Stimulated activated CD8-positive, alpha-beta memory T cell treated with anti-CD3 and anti-CD28 coated beads, Interleukin-12 subunit alpha, Interleukin-12 subunit beta, amount 100 ng/mL, for 24 hours (primary cell): ENCODE measurements around the gene EEFSEC.

Source experiments
- DNase-seq: peaks from one replicate; pipeline ENCODE4 v3.0.0-alpha.2; 2020; ENCODE audit errors: extremely low read depth

Gene EEFSEC

DNA sequence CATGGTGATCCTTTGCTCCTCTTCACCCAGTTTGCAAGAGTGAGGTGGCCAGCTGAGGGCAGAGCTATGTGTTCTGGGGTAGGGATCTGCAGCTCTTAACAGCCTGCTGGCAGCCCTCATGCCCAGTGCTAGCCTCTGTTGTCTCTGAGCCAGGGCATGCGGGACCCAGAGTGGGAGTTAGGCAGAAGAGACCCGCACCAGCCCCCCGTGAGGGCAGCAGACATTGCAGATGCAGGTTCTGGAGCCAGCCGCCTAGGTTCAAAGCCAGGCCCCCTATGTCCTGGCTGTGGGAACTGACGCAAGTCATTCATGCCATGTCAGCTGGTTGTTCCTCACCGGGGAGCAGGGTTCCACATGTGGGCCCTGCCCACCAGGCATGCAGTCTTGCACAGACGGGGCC, 238.7 kb downstream of the EEFSEC start:
- DNase-seq = no peak

DNA sequence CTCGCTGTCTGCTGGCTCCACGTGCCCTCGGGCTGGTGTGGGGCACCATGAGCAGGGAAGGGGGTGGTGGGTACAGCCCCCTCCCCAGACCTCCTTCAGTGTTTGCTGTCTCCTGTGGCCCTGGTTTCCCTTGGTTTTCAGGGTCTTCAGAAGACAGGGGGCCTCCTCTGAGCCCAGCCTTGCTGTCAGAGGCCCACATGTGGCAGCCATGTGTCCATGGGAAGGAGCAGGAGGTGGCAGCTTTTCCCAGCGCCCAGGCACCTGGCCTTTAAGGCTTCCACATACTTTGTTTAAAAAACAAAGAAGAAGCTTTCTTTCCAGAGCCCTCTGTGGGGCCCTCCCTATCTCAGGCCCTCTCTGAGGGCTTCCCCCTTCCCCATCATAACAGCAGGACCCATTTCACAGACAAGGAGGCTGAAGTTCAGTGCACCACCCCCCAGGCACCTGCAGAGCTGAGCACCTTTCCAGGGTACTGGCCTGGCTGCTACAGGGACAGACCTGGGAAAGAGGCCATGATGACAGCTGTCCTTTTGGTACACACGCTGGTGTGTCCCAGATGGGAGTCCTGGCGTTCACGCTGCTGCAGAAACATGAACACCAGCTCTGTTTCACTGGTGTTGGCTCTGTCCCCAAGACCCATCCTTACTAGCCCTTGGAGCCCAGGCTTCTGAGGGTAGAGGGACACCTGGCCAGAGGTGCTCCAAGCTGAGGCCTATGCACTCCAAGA, 239.7 kb downstream of the EEFSEC start:
- DNase-seq = no peak

DNA sequence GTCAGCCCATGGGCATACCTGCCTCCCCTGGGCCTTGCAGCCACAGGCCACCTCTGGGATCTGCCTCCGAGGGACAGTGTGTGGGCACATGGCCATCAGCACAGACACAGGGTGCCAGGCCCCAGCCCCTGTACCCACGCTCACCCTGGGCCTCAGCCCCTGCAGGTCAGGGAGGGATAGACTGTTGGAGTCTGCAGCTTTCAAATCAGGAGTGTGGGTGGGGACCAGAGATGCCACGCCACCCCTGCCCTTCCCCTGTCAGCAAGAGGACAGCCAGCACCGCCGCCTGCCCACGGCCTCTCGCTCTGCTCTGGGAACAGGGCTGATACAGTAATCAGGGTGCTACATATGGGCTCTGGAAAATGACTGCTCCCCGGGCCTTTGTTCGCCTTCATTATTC, 240.8 kb downstream of the EEFSEC start:
- DNase-seq = no peak

GRCh38 chr3:128395046-128395445, 241.8 kb downstream of the EEFSEC start:
- no peak for DNase-seq

DNA sequence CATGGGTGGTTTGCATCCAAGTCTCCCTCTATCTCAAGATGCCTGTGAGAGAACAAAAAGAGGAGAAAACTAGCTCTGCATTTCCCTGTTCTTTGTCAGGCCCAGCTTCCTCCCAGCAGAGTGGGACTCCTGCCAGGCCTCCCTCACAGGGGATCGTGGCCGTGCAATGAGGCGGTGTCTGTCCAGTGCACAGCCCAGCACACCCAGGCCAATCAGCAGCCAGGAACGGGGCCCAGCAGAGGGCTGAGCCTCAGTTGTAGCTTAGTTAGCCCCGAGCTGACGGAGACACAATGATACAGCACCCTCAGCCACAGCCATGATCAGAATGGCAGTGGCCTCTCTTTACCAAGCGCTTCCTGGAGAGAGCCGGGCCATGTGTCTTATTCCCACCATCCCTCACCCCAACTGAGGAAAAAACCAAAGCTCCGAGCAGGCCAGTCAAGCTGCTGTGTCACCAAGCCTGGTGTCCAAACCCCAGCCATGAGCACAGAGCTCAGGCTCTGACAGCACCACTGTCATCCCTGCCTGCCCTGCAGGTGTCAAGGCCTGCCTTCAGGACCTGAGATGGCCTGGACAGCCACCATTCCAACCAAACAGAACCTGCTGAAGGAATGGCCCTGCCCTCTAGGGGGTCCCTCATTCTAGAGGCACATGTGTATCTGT, 242.3 kb downstream of the EEFSEC start:
- no peak for DNase-seq

- no peak for DNase-seq
These were observed 244.2 kb downstream of the EEFSEC start for GRCh38 chr3:128397484-128397883.

DNA sequence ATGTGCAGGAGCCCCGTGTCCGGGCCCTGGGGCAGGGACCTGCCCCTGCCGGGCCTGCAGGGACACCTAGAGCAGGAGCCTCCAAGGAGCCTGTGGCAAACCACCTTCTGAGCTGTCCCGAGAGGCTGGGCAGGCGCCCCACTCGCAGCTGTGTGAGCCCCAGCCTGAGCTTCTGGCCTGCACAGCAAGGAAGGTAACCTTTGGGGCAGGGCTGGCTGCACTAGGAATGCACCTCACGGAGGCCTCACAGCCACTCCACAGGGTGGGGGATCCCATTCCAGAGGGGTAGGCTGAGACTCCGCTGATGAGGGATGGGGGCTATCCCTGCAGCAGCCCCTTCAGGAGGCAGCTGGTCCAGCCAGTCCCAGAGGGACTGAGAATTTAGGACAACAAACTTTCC, 245.3 kb downstream of the EEFSEC start:
- DNase-seq = no peak

DNA sequence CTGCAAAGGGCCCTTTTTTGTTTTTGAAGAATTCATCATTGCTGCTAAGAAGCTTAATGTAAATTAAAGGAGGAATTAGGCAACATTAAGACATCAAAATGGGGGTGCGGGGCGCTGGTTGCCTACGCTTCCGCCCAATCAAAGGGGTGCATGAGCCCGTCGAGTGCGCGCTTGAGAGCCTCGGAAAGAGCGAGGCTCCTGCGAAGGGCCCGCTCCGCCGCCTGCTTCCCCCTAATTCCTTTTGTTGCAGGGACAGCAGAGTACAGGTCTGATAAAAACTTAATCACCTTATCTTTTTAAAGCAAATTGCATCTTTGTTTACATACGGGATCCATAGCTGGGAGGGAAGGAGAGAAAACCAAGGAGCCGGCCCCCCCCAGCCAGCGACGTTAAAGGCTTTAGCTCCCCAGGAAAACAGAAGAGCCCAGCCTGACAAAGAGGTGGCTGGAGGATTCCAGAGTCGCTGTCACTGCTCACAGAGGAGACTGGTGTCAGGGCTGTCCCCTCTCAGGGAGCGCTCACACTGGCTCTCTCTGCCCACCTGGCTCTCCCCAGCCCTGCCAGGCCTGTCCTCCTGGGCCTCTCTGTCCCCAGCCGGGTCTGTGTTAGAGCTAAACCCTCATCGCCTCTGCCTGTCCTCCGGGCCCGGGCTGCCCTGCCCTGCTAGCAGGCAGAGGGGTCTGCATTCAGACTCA, 246.1 kb downstream of the EEFSEC start:
- no peak for DNase-seq

- DNase-seq = no peak
These were observed 247.4 kb downstream of the EEFSEC start for GRCh38 chr3:128400671-128401070.

- DNase-seq = no peak
These were observed 249.0 kb downstream of the EEFSEC start for GRCh38 chr3:128402319-128402718.

DNA sequence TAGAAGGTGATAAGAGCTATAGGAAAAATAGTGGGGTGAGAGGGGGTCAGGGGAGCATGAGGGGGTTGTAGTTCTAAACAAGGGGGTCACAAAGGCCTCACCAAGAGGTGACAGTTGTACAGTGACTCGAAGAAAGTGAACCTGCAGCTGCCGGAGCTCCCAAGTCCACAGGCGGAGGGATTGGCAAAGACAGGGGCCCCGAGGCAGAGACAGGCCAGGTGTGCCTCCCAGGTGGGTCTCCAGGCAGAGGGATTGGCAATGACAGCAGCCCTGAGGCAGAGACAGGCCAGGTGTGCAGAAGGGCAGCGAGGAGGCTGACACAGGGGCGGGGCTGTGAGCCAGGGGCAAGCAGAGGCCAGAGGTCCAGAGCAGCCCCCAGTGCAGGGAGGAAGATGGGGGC, 249.7 kb downstream of the EEFSEC start:
- no peak for DNase-seq

GRCh38 chr3:128404276-128405068, 251.2 kb downstream of the EEFSEC start:
- DNase-seq = no peak

DNA sequence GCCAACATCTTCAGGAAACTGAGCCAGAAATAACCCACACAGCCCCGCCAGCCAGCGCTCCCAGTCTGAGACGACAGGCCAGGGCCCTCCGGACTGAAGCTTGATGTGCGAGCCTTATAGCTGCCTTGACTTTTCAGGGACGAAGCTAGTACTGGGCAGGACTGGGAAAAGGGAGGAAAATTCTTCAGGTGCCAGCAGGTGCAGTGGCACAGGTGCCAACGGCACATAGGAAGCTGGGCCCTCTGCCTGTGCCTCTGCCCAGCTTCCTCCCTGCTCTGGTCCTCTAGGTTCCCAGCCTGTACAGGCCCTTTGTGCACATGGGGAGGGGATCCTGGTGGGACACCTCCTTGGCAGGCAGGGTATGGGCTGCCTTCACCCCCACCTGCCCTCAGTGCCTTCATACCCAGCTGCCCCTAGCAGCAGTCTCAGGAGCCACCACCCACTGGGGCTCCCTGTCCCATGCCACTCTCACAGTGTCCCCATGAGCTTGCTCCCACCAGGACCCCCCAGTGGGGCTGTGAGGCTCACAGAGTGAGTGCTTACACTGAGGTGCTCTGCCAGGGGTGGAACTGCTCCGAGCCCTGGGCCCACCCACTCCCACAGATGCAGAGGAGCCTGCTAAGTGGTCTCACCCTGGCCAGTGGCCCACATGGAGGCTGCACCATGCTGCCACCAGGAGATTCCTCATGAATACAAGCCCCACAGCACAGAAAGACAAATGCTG, 252.4 kb downstream of the EEFSEC start:
- DNase-seq = no peak

DNA sequence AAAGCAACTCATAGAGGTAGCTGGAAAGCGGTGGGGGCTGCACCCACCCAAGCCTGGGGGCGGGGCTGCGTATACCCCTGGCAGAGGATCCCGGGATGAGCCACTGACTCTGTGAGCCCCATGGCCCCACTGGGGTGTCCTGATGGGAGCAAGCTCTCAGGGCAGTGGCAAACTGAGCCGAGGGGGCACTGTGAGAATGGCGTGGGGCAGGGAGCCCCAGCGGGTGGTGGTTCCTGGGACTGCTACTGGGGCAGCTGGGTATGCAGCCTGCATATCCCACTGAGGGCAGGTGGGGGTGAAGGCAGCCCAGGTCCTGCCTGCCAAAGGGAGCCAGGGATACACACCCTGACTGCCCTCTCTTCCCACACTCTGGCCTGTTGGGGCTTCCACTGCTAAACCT, 254.0 kb downstream of the EEFSEC start:
- DNase-seq = no peak

DNA sequence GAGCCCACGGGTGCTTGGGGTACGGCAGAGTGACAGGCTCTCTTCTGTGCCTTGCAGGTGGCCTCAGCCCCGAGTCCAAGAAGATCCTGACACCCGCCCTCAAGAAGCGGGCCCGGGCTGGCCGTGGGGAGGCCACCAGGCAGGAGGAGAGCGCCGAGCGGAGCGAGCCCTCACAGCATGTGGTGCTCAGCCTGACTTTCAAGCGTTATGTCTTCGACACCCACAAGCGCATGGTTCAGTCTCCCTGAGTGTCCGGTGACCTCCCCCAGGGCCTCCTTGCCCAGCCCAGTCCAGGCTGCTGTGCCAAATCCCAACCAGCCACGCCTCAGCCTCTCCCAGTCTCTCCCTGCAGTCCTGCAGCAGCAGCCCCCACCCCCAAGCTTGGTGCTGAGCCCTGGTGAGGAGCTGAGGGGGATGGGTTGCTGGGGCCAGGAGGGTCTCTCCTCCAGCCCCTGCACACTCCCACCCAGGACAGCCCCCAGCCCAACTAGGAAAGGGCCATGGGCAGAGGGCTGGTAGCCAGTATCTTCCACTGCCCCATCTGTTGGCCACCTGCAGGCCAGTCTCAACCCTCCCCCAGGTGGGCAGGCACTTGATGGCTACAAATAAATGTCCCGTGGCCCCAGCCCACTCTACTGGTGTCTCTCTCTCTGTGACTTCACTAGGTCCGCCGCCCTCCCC, 254.9 kb downstream of the EEFSEC start:
- DNase-seq = no peak

- no peak for DNase-seq
These were observed 255.7 kb downstream of the EEFSEC start for GRCh38 chr3:128408693-128409623.

GRCh38 chr3:128409624-128410581, 256.6 kb downstream of the EEFSEC start:
- no peak for DNase-seq

DNA sequence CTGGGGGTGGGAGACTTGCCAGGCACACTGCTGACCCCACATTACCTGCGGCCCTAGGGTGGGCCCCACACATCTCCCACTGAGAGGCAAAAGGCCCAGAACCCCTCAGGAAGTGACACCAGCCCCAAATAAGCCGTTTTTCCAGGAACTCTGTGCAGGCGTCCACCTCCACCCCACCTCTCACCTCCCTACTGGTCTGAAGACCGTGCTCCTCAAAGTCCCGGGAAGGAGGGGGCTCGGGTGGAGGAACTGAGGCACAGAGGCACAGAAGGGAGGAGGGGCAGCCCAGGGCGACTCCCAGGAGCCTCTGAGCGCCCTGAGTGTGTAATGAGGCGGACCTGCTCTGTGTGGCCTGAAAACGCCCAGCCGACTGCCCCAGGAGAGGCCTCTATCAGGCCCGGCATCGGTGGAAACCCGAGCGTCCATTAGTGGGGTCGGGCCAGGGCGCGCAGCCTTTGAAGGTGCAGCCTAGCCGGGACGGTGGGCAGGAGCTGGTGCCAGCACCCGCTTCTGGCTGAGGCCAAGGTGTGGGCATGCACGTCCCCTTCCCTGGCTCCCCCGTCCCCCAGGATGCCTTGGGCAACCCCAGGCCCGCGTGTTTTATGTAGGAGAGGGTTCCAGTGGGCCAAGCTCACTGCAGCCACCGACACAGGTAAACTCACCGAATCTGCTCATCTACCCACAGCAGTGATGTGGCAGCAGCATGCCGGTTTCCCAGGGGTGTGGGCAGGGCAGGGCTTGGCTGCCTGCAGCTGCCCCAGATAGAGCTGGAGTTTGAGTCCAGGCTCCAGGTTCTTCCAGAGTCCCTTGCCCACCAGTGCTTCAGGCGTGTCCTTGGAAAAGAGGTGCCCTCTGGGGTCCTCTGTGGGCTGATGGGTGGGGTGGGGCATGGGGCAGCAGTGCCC, 257.6 kb downstream of the EEFSEC start:
- no peak for DNase-seq
